Neural cell (in vitro differentiated cells): ENCODE measurements around the gene ALOX12B.

Source experiments
- EP300 ChIP-seq: fragments of 450-650 bp; conservative IDR thresholded peaks from 2 replicates; pipeline ENCODE4 v1.6.1; 2014; ENCODE audit warnings: antibody characterized with exemption, mild to moderate bottlenecking, moderate library complexity; ENCODE audit not compliant: poor library complexity, severe bottlenecking
- TF ChIP-seq, protein P1 (sequence below): fragments of 450-650 bp; IDR thresholded peaks from 2 replicates; pipeline ENCODE4 v1.5.1; 2014; ENCODE audit warnings: antibody characterized with exemption, mild to moderate bottlenecking, moderate library complexity; ENCODE audit not compliant: poor library complexity, severe bottlenecking

DNA sequence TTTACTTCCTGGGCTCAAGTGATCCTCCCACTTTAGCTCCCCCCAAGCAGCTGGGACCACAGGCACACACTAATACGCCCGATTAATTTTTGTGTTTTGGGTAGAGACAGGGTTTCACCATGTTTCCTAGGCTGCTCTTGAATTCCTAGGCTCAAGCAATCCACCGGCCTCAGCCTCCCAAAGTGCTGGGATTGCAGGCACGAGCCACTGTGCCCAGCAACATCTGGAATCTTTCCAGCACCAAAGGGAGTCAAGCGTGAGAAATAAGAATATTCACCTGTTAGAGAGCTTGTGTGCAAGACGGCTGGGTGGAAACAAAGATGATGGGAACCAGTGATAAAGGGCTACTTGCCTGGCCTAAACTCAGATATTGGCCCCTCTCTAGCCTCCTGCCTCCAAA, 14.2 kb upstream of the ALOX12B start:
- TF ChIP-seq, protein P1, sequence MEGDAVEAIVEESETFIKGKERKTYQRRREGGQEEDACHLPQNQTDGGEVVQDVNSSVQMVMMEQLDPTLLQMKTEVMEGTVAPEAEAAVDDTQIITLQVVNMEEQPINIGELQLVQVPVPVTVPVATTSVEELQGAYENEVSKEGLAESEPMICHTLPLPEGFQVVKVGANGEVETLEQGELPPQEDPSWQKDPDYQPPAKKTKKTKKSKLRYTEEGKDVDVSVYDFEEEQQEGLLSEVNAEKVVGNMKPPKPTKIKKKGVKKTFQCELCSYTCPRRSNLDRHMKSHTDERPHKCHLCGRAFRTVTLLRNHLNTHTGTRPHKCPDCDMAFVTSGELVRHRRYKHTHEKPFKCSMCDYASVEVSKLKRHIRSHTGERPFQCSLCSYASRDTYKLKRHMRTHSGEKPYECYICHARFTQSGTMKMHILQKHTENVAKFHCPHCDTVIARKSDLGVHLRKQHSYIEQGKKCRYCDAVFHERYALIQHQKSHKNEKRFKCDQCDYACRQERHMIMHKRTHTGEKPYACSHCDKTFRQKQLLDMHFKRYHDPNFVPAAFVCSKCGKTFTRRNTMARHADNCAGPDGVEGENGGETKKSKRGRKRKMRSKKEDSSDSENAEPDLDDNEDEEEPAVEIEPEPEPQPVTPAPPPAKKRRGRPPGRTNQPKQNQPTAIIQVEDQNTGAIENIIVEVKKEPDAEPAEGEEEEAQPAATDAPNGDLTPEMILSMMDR: no peak
- TF ChIP-seq EP300: no peak
